NCI-H446 treated with DMSO at 0.1 percent for 48 hours (cell line): Measurements from ENCODE around the gene FLRT1.

Source experiments
- DNase-seq: peaks from one replicate; lab custom pipeline; 2025; lab: John Stamatoyannopoulos, UW

The FLRT1 gene

DNA sequence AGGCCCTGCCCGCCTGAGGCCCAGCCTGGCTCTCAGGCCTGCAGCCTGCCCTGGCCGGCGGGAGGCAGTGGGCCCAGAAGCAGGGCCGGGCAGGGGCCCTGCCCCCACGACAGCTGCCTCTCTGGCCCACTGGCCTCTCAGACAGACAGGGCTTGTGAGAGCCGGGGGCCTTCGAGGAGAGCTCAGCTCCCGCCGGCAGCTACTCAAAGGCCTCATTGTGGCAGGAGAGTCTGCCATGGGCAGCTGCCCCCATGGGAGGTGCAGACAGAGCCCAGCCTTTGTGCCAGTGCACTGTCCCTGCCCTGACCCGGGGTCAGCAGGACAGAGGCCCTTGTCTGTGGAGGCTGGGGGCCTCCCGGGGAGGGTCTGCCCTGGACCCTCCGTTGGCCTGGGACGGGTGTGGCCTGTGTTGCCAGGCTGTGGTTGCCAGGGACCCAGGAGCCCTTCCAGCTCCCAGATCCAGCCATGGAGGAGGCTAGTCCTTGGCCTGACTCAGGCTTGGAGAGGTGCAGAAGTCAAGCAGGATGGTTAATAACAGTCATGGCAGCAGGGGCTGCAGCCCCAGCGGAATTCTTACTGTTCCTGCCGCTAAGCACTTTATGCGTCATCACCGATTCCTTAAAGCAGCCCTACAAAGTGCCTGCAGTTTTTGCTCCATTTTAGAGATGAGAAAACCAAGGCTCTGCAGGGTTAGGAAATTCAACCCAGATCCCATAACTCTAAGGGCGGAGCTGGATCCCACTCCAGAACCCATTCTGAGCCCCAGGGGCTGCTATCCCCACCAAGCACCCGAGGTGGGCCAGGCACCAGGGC, 12.5 kb downstream of the FLRT1 start:
- no peak for DNase-seq

DNA sequence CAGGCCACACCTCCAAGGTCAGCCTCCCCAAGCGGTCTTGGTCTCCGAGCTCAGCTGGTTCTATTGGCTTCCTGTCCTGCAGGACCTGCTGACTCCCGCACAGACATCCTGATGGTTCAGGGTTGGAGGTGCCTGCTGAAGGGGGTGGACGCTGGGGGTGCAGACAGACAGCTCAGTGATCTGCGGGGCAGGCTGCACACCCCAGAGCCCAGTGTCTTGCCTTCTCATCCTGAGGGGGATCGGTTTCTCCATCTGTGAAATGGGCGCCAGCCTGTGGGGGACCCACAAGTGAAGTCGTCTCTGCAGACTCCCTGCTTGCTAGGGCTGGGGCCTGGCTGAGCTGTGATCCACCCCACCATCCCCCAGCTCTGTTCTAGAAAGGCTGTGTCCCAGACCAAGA, 13.8 kb downstream of the FLRT1 start:
- no peak for DNase-seq

- no peak for DNase-seq
Observed at GRCh38 chr11:64051297-64051696, 15.6 kb downstream of the FLRT1 start.

GRCh38 chr11:64052436-64052835, 16.7 kb downstream of the FLRT1 start:
- DNase-seq: no peak

- no peak for DNase-seq
Observed at GRCh38 chr11:64052938-64053622, 17.3 kb downstream of the FLRT1 start.

DNA sequence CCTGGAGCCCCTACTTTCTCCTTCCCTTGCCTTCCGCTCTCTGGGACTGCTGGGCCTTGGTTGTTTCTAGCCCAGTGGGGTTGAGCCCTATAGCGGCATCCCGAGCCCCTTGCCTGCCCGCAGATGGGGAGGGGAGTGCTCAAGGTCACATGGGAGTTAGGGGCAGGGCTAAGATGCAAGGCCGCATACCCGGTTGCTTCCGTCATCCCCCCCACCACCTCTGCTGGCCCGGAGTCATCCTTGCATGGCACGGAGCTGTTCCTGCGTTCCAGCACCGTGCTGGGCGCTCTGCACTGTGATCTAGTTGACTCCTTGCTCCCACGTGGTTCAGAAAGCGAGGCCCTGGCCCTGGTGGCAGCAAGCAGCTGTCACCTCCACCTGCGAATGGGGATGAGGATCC, 18.0 kb downstream of the FLRT1 start:
- no peak for DNase-seq

- no peak for DNase-seq
Observed at GRCh38 chr11:64055077-64055476, 19.3 kb downstream of the FLRT1 start.

- no peak for DNase-seq
Observed at GRCh38 chr11:64056213-64056785, 20.6 kb downstream of the FLRT1 start.

DNA sequence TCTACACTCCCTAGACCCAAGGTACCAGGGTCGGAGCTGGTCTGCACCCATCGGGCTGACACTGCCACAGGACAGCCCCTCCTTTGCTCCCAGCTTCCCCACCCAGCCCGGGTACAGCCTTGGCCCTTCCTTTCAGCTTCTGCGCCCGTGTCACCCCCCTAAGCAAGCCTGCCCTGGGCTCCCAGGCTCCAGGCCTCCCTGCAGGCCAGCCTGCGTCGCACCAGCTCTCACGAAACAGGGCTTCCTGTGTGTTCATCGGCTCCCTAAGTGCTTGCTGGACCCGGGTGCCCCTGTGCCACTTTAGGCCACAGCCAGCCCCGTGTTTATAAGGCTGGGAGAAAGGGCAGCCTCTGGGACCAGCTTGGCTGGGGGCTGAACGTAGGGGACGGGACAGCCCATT, 21.1 kb downstream of the FLRT1 start:
- no peak for DNase-seq

DNA sequence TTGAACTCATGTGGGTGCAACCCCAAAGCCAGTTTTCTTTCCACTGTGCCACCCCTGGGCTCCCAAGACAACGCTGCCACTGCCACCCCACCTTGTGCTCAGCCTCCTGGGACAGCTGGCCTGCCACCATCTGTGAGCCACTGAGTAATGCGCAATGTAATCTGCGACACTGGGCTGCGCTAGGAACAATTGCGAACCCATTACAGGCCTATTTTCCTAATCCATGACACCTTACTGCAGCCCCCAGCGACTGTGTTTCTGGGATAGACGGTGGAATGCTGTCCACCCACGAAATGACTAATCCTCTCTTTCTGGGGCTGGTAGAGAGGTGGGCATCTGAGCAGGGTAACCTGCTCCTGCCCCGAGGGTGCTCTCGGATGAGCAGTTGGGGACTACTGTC, 22.2 kb downstream of the FLRT1 start:
- DNase-seq: no peak

DNA sequence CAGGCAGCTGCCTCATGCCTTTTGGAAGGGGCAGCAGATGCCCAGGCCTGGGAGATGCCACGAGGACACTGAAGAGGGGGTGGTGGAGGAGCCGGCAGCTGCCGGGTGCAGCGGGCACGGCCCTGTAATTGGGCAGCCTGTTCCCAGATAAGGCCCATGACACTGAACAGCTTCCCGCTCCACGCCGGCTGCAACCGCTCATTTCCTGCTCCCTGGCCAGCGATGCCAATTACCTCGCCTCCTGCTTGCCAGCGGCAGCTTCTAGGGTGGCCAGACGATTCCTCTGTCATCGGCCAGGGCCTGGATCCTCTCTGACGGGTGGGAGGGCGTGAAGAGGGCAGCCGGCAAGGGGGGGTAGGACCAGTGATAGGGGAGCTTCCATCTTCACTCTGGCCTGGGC, 22.8 kb downstream of the FLRT1 start:
- no peak for DNase-seq

DNA sequence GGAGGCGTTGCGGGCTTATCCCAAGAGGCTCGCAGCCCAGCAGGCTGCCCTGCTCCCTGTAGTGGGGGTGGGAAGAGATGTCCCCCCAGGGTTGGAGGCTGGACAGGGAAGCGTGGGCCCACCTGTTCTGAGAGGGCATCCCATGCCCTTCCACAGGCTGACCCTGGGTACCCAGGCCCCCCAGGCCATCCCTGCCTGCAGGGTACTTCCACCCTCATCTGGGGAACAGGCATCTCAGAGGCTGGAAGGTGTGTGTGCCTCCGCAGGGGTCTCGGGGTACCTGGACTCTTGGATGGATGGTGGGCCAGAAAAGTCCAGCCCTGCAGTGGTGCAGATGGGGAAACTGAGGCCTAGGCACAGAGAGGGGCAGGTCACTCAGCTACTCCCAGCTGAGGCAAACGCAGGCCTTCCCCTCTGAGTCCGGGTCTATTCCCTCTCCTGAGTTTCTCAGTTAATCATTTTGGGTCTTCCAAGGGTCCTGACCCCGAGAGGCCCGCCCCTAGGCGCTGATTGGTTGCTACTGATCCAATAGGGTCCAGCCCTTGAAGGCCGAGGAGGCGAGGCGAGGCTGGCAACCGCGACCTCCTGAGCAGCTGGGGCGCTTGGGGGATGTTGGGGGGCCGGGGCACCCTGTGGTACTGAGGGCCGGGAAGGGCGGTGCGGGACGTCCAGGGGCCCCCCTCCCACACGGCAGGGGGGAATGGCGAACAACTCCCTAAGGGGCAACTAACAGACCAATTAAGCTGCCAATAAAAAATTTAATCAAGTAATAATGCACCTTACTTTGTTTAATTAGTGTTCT, 23.8 kb downstream of the FLRT1 start:
- DNase-seq: no peak

GRCh38 chr11:64060263-64060860, 24.6 kb downstream of the FLRT1 start:
- no peak for DNase-seq

GRCh38 chr11:64060861-64061444, 25.2 kb downstream of the FLRT1 start:
- no peak for DNase-seq

DNA sequence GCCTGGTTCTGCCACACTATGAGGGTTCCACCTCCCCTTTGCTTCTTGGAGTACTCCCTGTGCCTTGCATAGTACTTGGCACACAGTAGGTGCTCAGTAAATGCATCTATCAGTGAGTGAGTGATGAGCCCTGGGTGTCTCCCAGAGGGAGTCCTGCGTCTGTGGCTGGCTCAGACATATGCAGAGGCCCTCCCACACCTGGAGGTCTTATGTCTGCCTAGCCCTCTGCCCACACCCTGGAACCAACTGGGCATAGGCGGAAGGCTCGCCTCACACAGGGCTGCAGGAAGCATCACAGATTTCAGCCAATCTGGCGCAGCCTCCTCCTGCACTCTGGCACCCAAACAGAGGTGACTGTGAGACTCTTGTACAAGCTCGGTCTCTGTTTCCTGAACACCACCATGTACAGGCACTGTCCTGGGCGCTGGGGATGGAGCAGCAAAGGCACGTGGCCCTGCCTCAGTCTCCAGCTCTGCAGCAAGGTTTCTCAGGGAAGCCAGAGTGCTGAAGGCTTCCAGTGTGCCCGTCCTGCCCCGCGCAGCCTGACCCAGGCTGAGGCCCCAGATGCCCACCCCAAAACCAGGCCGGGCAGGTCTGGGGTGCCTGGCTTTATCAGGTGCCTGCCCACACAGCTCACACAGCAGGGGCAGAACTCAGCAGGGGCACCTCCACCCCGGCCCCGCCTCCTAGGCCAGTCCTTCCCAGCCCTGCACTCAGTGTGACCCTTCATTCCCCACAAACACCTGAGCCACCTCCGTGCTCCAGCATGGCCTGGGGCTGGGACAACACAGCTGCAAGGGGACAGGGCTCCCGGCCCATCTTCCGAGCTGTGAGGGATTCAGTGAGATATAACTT, 26.7 kb downstream of the FLRT1 start:
- DNase-seq: no peak

GRCh38 chr11:64063777-64064176, 28.0 kb downstream of the FLRT1 start:
- no peak for DNase-seq

- no peak for DNase-seq
Observed at GRCh38 chr11:64064374-64065140, 28.8 kb downstream of the FLRT1 start.

DNA sequence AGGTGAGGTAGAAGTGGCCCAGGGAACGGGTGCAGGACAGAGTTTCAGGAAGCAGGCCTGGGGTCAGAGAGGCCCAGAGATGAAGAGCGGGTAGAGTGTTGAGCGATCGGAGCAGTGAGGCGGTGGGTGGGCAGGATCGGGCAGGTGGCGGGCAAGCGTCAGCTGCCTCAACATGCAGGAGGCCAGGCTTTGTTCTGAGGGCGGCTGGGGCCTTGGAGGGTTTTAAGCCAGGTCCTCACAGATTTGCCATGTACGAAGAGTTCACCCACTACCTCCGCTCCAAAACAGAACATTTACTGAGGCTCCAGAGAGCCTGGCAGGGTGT, 29.4 kb downstream of the FLRT1 start:
- no peak for DNase-seq

DNA sequence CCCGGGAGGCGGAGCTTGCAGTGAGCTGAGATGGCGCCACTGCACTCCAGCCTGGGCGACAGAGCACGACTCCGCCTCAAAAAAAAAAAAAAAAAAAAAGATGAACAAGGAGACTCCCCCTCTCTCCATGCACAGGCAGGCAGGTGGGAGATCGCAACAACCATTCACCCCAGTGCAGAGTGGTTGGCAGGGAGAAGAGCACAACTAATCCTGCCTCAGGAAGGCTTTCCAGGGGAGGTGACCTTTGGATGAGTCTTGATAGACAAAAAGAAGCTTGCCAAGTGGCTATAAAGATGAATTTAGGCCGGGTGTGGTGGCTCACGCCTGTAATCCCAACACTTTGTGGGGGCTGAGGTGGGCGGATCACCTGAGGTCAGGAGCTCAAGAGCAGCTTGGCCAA, 30.0 kb downstream of the FLRT1 start:
- no peak for DNase-seq
